SK-N-SH treated with all-trans-retinoic acid at 6 μM for 48 hours (cell line): ENCODE data around the gene PTCHD4.

Experiments used
- ATAC-seq: fragments of 200-7000 bp; cut with Tn5 transposase; 3 replicates; pipeline ENCODE4 v1.9.1; 2020; ENCODE audit warnings: mild to moderate bottlenecking, moderate library complexity
- ARNTL ChIP-seq: fragments of 450-650 bp; formaldehyde crosslinking; IDR thresholded peaks from 2 replicates; pipeline ENCODE4 v1.5.0; 2020; ENCODE audit warnings: low read depth, mild to moderate bottlenecking, moderate library complexity, borderline replicate concordance
- BACH2 ChIP-seq: fragments of 250-450 bp; sonication (Bioruptor Pico); IDR thresholded peaks from 2 replicates; pipeline ENCODE4 v1.9.0; 2021; ENCODE audit warnings: mild to moderate bottlenecking, borderline replicate concordance
- CREB5 ChIP-seq: fragments of 250-450 bp; sonication (Bioruptor Pico); IDR thresholded peaks from 2 replicates; pipeline ENCODE4 v1.5.1; 2020; ENCODE audit warnings: low read depth, mild to moderate bottlenecking, moderate library complexity
- CSDC2 ChIP-seq: fragments of 250-450 bp; sonication (Bioruptor Pico); IDR thresholded peaks from 2 replicates; pipeline ENCODE4 v1.5.0; 2020; ENCODE audit warnings: mild to moderate bottlenecking, moderate library complexity
- CSRNP3 ChIP-seq: fragments of 250-450 bp; sonication (Bioruptor Pico); IDR thresholded peaks from 2 replicates; pipeline ENCODE4 v1.5.1; 2021; ENCODE audit warnings: mild to moderate bottlenecking, moderate library complexity
- ESRRG ChIP-seq: fragments of 250-450 bp; sonication (Bioruptor Pico); IDR thresholded peaks from 2 replicates; pipeline ENCODE4 v1.6.1; 2021; ENCODE audit warnings: mild to moderate bottlenecking
- GLIS3 ChIP-seq: fragments of 250-450 bp; sonication (Bioruptor Pico); IDR thresholded peaks from 2 replicates; pipeline ENCODE4 v1.5.0; 2020; ENCODE audit warnings: mild to moderate bottlenecking, moderate library complexity
- ISL1 ChIP-seq: fragments of 250-450 bp; sonication (Bioruptor Pico); IDR thresholded peaks from 2 replicates; pipeline ENCODE4 v2.1.2; 2022; ENCODE audit warnings: mild to moderate bottlenecking, moderate library complexity
- OSR1 ChIP-seq: fragments of 250-450 bp; sonication (Bioruptor Pico); IDR thresholded peaks from 2 replicates; pipeline ENCODE4 v1.8.0; 2022; ENCODE audit warnings: moderate library complexity, mild to moderate bottlenecking, inconsistent platforms
- PATZ1 ChIP-seq: fragments of 250-450 bp; sonication (Bioruptor Pico); IDR thresholded peaks from 2 replicates; pipeline ENCODE4 v1.8.0; 2020; ENCODE audit warnings: mild to moderate bottlenecking, moderate library complexity, borderline replicate concordance
- PPARA ChIP-seq: fragments of 250-450 bp; sonication (Bioruptor Pico); IDR thresholded peaks from 2 replicates; pipeline ENCODE4 v1.5.0; 2020; ENCODE audit warnings: mild to moderate bottlenecking, borderline replicate concordance
- RARB ChIP-seq: fragments of 250-450 bp; sonication (Bioruptor Pico); IDR thresholded peaks from 2 replicates; pipeline ENCODE4 v1.8.0; 2021; ENCODE audit warnings: mild to moderate bottlenecking, moderate library complexity
- SNAI2 ChIP-seq: fragments of 250-450 bp; sonication (Bioruptor Pico); IDR thresholded peaks from 2 replicates; pipeline ENCODE4 v1.5.0; 2020; ENCODE audit warnings: mild to moderate bottlenecking, moderate library complexity
- TCF4 ChIP-seq: fragments of 250-450 bp; sonication (Bioruptor Pico); IDR thresholded peaks from 2 replicates; pipeline ENCODE4 v1.8.0; 2021; ENCODE audit warnings: mild to moderate bottlenecking, moderate library complexity, borderline replicate concordance
- TOX ChIP-seq: fragments of 250-450 bp; sonication (Bioruptor Pico); IDR thresholded peaks from 2 replicates; pipeline ENCODE4 v1.8.0; 2021; ENCODE audit warnings: mild to moderate bottlenecking, moderate library complexity, borderline replicate concordance
- TSHZ2 ChIP-seq: fragments of 250-450 bp; sonication (Bioruptor Pico); IDR thresholded peaks from 2 replicates; pipeline ENCODE4 v1.5.0; 2020; ENCODE audit warnings: mild to moderate bottlenecking, moderate library complexity
- ZC3H10 ChIP-seq: fragments of 250-450 bp; sonication (Bioruptor Pico); IDR thresholded peaks from 2 replicates; pipeline ENCODE4 v1.5.1; 2021; ENCODE audit warnings: mild to moderate bottlenecking, moderate library complexity
- ZFP3 ChIP-seq: fragments of 250-450 bp; sonication (Bioruptor Pico); IDR thresholded peaks from 2 replicates; pipeline ENCODE4 v1.5.0; 2020; ENCODE audit warnings: mild to moderate bottlenecking, moderate library complexity
- ZFP30 ChIP-seq: fragments of 450-650 bp; formaldehyde crosslinking; IDR thresholded peaks from 2 replicates; pipeline ENCODE4 v1.5.0; 2022; ENCODE audit warnings: mild to moderate bottlenecking, moderate library complexity
- ZNF565 ChIP-seq: fragments of 450-650 bp; formaldehyde crosslinking; conservative IDR thresholded peaks from 2 replicates; pipeline ENCODE4 v1.5.0; 2020; ENCODE audit warnings: low read depth, mild to moderate bottlenecking, moderate library complexity
- ZNF70 ChIP-seq: fragments of 450-650 bp; formaldehyde crosslinking; IDR thresholded peaks from 2 replicates; pipeline ENCODE4 v1.5.0; 2020; ENCODE audit warnings: mild to moderate bottlenecking, moderate library complexity
- ZNF8 ChIP-seq: fragments of 450-650 bp; formaldehyde crosslinking; IDR thresholded peaks from 2 replicates; pipeline ENCODE4 v1.5.0; 2020; ENCODE audit warnings: mild to moderate bottlenecking, moderate library complexity

Gene PTCHD4

GRCh38 chr6:48113130-48113529 is 2.1 kb upstream of the PTCHD4 start:
- ATAC-seq: no peak
- TF ChIP-seq ZFP30 (CRISPR knock-in tag) (no peak), GLIS3 (no peak), SNAI2 (CRISPR knock-in tag) (no peak), CSRNP3 (CRISPR knock-in tag) (no peak), ARNTL (CRISPR knock-in tag) (no peak), ZC3H10 (no peak), BACH2 (CRISPR knock-in tag) (no peak), OSR1 (CRISPR knock-in tag) (no peak), PPARA (CRISPR knock-in tag) (no peak), ZNF565 (CRISPR knock-in tag) (no peak), ZNF8 (CRISPR knock-in tag) (no peak)

GRCh38 chr6:48111575-48111974 is 578 bp upstream of the PTCHD4 start:
- peak; percentile 66 for ATAC-seq
- TF ChIP-seq ZFP30 (CRISPR knock-in tag): no peak
- TF ChIP-seq TOX (CRISPR knock-in tag): no peak
- no peak for TF ChIP-seq CSRNP3 (CRISPR knock-in tag)
- TF ChIP-seq TCF4 (CRISPR knock-in tag): no peak
- TF ChIP-seq ZNF565 (CRISPR knock-in tag): no peak
- TF ChIP-seq PPARA (CRISPR knock-in tag): no peak
- TF ChIP-seq PATZ1 (CRISPR knock-in tag): no peak
- TF ChIP-seq ARNTL (CRISPR knock-in tag): no peak
- TF ChIP-seq, all 23 proteins: peak for 0

GRCh38 chr6:48110436-48111142 is 408 bp downstream of the PTCHD4 start:
- ATAC-seq: peak; percentile 53; the same call in 2 of the 3 replicates
- TF ChIP-seq ZFP3 (CRISPR knock-in tag): no peak
- no peak for TF ChIP-seq ARNTL (CRISPR knock-in tag)
- TF ChIP-seq PATZ1 (CRISPR knock-in tag): no peak
- no peak for TF ChIP-seq ISL1 (CRISPR knock-in tag)
- TF ChIP-seq GLIS3: no peak
- no peak for TF ChIP-seq ZNF8 (CRISPR knock-in tag)
- TF ChIP-seq SNAI2 (CRISPR knock-in tag): no peak
- no peak for TF ChIP-seq CSDC2 (CRISPR knock-in tag)
- no peak for TF ChIP-seq TSHZ2 (CRISPR knock-in tag)
- no peak for TF ChIP-seq ZNF70 (CRISPR knock-in tag)
- TF ChIP-seq ESRRG: no peak
- TF ChIP-seq PPARA (CRISPR knock-in tag): no peak
- TF ChIP-seq BACH2 (CRISPR knock-in tag): no peak
- TF ChIP-seq ZC3H10: no peak
- TF ChIP-seq OSR1 (CRISPR knock-in tag): no peak
- no peak for TF ChIP-seq ZFP30 (CRISPR knock-in tag)
- no peak for TF ChIP-seq RARB (CRISPR knock-in tag)
- TF ChIP-seq CREB5 (CRISPR knock-in tag): no peak
- TF ChIP-seq TOX (CRISPR knock-in tag): no peak
- TF ChIP-seq, all 23 proteins: peak for 0
